GM12892 (cell line): ENCODE data around the gene ENOX1.

Experiments
- DNase-seq: peaks from one replicate; pipeline ENCODE4 v3.0.0; 2011; ENCODE audit not compliant: insufficient read length
- FAIRE-seq: peaks from 2 replicates; lab custom pipeline; 2011; peaks lifted over from hg19 to GRCh38; lab: Jason Lieb, UNC
- POLR2A ChIP-seq: IDR thresholded peaks from 2 replicates; pipeline ENCODE4 v1.6.1; 2011; ENCODE audit warnings: low read depth, low read length, control low read depth
- POLR2AphosphoS5 ChIP-seq: IDR thresholded peaks from 2 replicates; pipeline ENCODE4 v1.6.1; 2011; ENCODE audit warnings: low read depth, low read length, control low read depth
- TAF1 ChIP-seq: IDR thresholded peaks from 2 replicates; pipeline ENCODE4 v1.6.1; 2011; ENCODE audit warnings: low read depth, mild to moderate bottlenecking, control low read depth, low read length, borderline replicate concordance

The ENOX1 gene

GRCh38 chr13:43684963-43685725, 101.6 kb downstream of the ENOX1 start:
- DNase-seq, result no peak
- peak; percentile 36 for FAIRE-seq
- no peak for TF ChIP-seq TAF1

DNA sequence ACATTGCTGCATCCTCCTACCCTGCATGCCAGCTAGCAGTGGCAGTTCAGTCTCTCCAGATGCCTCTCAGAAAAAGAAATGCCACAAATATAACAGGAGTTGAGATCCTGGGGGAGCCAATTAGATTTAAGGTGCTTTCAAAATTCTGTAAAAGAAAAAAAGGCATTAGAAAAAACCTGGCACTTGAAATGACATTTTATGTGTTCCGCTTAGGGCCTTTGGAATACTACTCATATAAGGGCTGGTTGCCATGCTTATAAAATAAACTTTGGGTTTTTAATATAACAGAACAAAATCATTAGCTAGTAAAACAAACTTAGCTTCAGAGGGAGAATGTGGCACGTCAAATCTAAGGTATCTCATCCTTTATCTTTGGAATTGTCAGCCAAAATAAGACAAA, 104.1 kb downstream of the ENOX1 start:
- DNase-seq (no peak), FAIRE-seq (no peak)

GRCh38 chr13:43676320-43676719, 110.5 kb downstream of the ENOX1 start:
- FAIRE-seq (peak; percentile 92), DNase-seq (peak; percentile 3)
- TF ChIP-seq TAF1 (no peak), POLR2AphosphoS5 (no peak), POLR2A (no peak)

More for the DNA sequence above, 104.1 kb downstream of the ENOX1 start:
- TF ChIP-seq POLR2AphosphoS5 (no peak), POLR2A (no peak), TAF1 (no peak)

- FAIRE-seq (no peak), DNase-seq (no peak)
- TF ChIP-seq POLR2A (no peak), TAF1 (no peak), POLR2AphosphoS5 (no peak)
These were observed 111.2 kb downstream of the ENOX1 start for GRCh38 chr13:43675577-43675976.

GRCh38 chr13:43669964-43670363, 116.8 kb downstream of the ENOX1 start:
- no peak for TF ChIP-seq POLR2AphosphoS5
- TF ChIP-seq POLR2A, result no peak
- TF ChIP-seq TAF1, result no peak
- FAIRE-seq, result no peak
- no peak for DNase-seq

- DNase-seq, result no peak
- TF ChIP-seq POLR2AphosphoS5 (no peak), POLR2A (no peak), TAF1 (no peak)
- no peak for FAIRE-seq
These were observed 117.7 kb downstream of the ENOX1 start for GRCh38 chr13:43669101-43669500.

- TF ChIP-seq TAF1 (no peak), POLR2A (no peak), POLR2AphosphoS5 (no peak)
- DNase-seq (no peak), FAIRE-seq (no peak)
These were observed 120.4 kb downstream of the ENOX1 start for GRCh38 chr13:43666403-43666802.

DNA sequence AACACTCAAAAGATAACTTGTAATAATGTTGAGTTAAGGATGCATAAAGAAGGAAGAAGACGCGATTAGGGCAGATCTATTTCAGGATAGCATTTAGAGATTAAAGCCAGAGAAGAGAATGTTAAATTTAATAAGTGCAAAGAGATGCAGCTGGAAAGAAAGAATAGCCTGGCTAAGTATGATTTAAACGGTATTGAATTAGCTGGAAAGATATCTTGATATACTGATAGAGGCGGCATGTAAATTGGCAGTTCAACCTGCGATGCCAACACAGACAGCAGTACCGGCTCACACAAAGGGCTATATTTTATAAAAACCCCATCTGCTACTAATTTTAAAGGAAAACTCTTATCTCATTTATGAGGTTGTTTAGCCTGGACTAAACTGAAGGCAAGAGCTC, 121.4 kb downstream of the ENOX1 start:
- no peak for TF ChIP-seq TAF1
- no peak for TF ChIP-seq POLR2A
- TF ChIP-seq POLR2AphosphoS5, result no peak
- no peak for DNase-seq
- FAIRE-seq, result no peak

DNA sequence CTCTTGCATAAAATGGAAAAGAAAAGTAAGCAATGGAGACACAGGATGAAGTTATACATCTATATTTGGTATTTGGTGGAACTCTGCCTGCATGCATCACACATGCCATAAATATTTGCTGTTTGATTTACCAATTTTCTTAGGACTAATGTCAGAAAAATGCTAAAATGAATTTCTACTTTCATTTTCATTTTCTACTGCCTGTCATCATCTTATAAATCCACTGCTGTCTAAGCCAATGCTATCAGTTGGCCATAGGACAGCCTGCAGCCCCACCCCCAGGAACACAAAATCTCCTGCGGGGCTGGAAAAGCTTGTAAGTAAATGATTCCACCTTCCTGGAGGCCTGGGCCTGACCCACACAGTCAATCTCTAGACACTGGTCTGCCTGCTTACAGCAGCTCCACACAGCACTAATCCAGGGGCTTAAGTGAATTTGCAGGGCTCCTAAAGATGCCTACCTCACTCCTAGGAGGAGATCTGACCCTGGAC, 122.0 kb downstream of the ENOX1 start:
- no peak for TF ChIP-seq TAF1
- no peak for TF ChIP-seq POLR2AphosphoS5
- FAIRE-seq (no peak), DNase-seq (no peak)

DNA sequence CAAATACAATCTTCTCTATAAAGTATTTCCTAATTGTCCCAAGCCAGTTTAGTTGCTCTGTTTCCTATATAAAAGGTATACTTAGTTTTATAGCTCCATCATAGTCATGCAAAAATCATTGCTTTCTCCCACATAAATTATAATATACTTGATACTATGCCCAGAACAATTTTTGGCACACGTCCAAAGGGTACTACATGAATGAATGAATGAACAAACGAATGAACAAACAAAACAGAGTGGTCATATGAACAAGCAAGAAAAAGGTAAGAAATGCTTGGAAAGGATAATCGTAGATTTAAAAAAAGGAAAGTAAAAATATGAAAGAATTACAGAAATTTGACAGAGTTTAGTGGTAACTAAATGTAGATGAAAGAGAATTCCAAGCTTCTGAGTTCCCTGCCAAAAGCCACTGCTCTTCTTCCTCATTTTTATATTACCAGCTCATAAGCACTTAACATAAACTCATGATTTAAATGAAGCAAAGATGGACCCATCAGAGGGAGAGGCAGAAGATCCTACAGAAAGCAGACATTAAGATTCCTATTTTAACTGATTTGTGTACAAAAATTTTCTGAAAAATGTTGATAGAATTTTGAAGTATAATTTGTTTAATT, 123.2 kb downstream of the ENOX1 start:
- FAIRE-seq, result no peak
- TF ChIP-seq POLR2A (no peak), POLR2AphosphoS5 (no peak), TAF1 (no peak)
- DNase-seq, result no peak

- DNase-seq (no peak), FAIRE-seq (no peak)
- TF ChIP-seq POLR2AphosphoS5, result no peak
- TF ChIP-seq TAF1, result no peak
- no peak for TF ChIP-seq POLR2A
These were observed 123.8 kb downstream of the ENOX1 start for GRCh38 chr13:43662976-43663375.
